Measurements from ENCODE around the gene PRXL2A. TPM values are rescaled to one million over a fixed set of nuclear protein-coding genes. Genes with fewer than 3 reads are reported as not detected.

PRXL2A gene
- total RNA-seq, 1 experiment from 2014 or later = 47.1 TPM

DNA sequence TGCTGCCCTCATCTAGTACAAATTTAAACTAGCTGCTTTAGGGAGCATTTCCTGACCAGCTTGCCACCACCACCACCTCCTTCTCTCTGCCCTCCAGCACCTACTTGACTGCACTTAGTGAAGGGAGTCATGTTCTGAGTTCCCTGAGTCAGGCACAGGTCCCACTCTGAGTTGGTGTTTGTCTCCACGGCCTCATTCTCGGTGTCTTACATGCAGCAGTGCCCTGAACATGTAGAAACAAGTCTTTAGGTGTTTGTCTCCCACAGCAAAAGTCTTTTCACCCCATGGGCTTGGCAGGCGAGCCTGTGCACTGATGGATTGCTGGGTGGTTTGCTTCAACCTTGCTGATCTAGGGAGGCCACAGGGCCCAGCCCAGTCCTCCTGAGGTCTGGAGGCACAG lies 62.6 kb downstream of the PRXL2A start:
- no peak overlapping the region for H3K4me2 ChIP-seq (ENCODE audit: insufficient read depth, insufficient read length, low read length)
- peaks cover 8 to 19% (median 19%) of the 10 kb centered on the region in 3 experiments; a peak in 6 of 7 replicates for H3K36me3 Mint-ChIP-seq (ENCODE audit: insufficient read depth in 1 of 3, low read depth in 3 of 3)
- no peak overlapping the region for H4K91ac ChIP-seq (ENCODE audit: insufficient read length, low read depth, low read length)
- no peak overlapping the region for H4K5ac ChIP-seq (ENCODE audit: insufficient read length, low read depth, low read length)
- H3K27me3 ChIP-seq (ENCODE audit: insufficient read depth, low read length) = no peaks in the 10 kb centered on the region; the same call in 1 of the 2 replicates
- H4K8ac ChIP-seq (replicated peaks; ENCODE audit: insufficient read length, low read depth, low read length) = no peak overlapping the region
- H2BK5ac ChIP-seq (ENCODE audit: insufficient read length, low read length) = no peak overlapping the region
- H3K23ac ChIP-seq (ENCODE audit: insufficient read length, low read depth, low read length) = no peak overlapping the region
- H2BK15ac ChIP-seq (ENCODE audit: low read depth, low read length) = no peak overlapping the region
- no peak overlapping the region for H3K4ac ChIP-seq (ENCODE audit: low read depth, low read length)
- H3K27me3 Mint-ChIP-seq (ENCODE audit: low read depth) = peaks cover 50% of the 10 kb centered on the region
- no peaks in the 10 kb centered on the region for H4K20me1 ChIP-seq (ENCODE audit: control insufficient read depth, insufficient read depth, insufficient read length)
- no peak overlapping the region for H2AFZ ChIP-seq (ENCODE audit: low read length)
- H3K23me2 ChIP-seq (ENCODE audit: insufficient read length, low read depth, low read length, poor library complexity, severe bottlenecking) = no peaks in the 10 kb centered on the region
- no peak overlapping the region for H3K18ac ChIP-seq (ENCODE audit: insufficient read length, low read depth, low read length)
- H3T11ph ChIP-seq (ENCODE audit: low read length) = no peak overlapping the region
- TF ChIP-seq, protein P1, sequence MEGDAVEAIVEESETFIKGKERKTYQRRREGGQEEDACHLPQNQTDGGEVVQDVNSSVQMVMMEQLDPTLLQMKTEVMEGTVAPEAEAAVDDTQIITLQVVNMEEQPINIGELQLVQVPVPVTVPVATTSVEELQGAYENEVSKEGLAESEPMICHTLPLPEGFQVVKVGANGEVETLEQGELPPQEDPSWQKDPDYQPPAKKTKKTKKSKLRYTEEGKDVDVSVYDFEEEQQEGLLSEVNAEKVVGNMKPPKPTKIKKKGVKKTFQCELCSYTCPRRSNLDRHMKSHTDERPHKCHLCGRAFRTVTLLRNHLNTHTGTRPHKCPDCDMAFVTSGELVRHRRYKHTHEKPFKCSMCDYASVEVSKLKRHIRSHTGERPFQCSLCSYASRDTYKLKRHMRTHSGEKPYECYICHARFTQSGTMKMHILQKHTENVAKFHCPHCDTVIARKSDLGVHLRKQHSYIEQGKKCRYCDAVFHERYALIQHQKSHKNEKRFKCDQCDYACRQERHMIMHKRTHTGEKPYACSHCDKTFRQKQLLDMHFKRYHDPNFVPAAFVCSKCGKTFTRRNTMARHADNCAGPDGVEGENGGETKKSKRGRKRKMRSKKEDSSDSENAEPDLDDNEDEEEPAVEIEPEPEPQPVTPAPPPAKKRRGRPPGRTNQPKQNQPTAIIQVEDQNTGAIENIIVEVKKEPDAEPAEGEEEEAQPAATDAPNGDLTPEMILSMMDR (conservative IDR thresholded peaks at IDR 0.05) = no peak
- H3K9ac ChIP-seq (ENCODE audit: extremely low read depth, insufficient read length, low read length) = no peak overlapping the region
- H3K14ac ChIP-seq (ENCODE audit: insufficient read depth, low read length) = no peak overlapping the region
- no peak overlapping the region for H3K56ac ChIP-seq (ENCODE audit: insufficient read length, low read depth, low read length)
- H3K27ac Mint-ChIP-seq = no peak overlapping the region
- peaks cover 8% of the 10 kb centered on the region; the same call in 1 of the 2 replicates for H3K4me1 ChIP-seq (ENCODE audit: insufficient read depth, low read length)
- no peak overlapping the region for H3K4me3 Mint-ChIP-seq
- peaks cover 9% of the 10 kb centered on the region for H3K79me1 ChIP-seq (ENCODE audit: insufficient read depth, low read depth, low read length, poor library complexity, severe bottlenecking)
- no peak overlapping the region for H2AK5ac ChIP-seq (ENCODE audit: insufficient read length, low read length)
- peaks cover 48 to 63% of the 10 kb centered on the region in 2 experiments for H3K4me1 Mint-ChIP-seq
- H2BK20ac ChIP-seq (ENCODE audit: low read depth, low read length, poor library complexity, severe bottlenecking) = no peak overlapping the region
- no peak for DNase-seq
- H2BK120ac ChIP-seq (ENCODE audit: low read depth, low read length, poor library complexity, severe bottlenecking) = no peak overlapping the region
- H3K9me3 Mint-ChIP-seq = no peaks in the 10 kb centered on the region
- H3K27ac ChIP-seq (ENCODE audit: insufficient read length, low read depth, low read length) = no peak overlapping the region
- no CpG with 5 or more reads among the region's 3 CpGs for WGBS (ENCODE audit: extremely low coverage, insufficient read length, low lambda C conversion rate)
- no peak overlapping the region for H2BK12ac ChIP-seq (ENCODE audit: insufficient read length, low read depth, low read length)
- H3K79me2 ChIP-seq (ENCODE audit: insufficient read depth, low read length) = peaks cover 2% of the 10 kb centered on the region; the same call in 1 of the 2 replicates
- H3K9me3 ChIP-seq (ENCODE audit: control insufficient read depth, low read depth, low read length) = no peaks in the 10 kb centered on the region
